Activated CD8-positive, alpha-beta memory T cell treated with anti-CD3 and anti-CD28 coated beads, Interleukin-2, amount 50 U/mL, for 1 hour (primary cell): ENCODE data around the gene ST7L.

ENCODE experiments used
- DNase-seq: peaks from one replicate; pipeline ENCODE4 v3.0.0-alpha.2; 2020; ENCODE audit errors: extremely low read depth

The ST7L gene

GRCh38 chr1:112546076-112546475, 72.9 kb downstream of the ST7L start:
- no peak for DNase-seq

DNA sequence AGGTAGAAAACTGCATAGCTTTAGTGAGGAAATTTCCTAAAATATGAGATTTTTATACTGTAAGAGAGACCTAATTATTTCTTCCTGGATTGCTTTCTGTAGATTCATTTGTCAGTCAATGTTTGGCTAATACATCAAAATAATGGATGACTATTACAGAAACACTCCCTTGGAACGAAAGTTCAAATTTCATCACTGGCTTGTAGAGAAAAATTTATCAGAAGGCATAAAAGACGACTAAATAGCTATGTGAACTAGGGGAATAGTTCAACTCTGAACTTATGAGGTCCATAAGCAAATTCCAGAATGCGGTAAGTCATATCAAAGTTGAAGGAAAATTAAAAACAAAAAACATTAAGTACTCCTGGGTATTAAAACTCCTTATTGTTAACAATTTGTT, 74.2 kb downstream of the ST7L start:
- DNase-seq = no peak

DNA sequence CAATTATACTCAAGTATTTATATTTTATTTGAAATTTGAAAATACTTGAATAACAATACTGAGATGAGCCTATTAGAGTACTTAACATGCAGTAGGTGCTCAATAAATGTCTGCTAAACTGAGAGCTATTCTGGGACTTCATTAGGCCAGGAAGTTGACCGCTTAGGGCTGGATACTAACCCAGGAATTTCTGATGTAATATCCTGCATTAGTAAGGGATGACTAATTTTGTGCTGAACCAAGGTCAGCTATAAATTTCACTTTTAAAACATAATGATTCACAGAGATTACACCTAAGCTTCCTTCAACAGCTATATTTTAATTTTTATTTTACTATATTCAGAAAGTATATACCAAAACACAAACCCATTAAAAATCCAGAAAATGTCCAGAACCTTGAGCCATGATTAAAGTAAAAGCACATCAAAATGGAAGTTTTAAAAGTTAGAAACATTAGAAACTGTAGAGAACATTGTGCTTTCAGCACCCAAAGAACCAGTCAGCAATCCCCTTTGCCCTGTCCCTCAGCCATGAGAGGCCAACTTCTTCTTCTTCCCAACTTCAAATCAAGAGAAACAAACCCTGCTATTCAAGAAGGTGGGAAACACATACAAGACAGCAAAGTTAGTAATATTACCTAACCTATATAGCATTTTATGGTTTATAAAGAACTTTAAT, 74.8 kb downstream of the ST7L start:
- DNase-seq = no peak

- DNase-seq = no peak
Measured at GRCh38 chr1:112542206-112542973, 76.6 kb downstream of the ST7L start.

GRCh38 chr1:112541299-112541698, 77.6 kb downstream of the ST7L start:
- no peak for DNase-seq

DNA sequence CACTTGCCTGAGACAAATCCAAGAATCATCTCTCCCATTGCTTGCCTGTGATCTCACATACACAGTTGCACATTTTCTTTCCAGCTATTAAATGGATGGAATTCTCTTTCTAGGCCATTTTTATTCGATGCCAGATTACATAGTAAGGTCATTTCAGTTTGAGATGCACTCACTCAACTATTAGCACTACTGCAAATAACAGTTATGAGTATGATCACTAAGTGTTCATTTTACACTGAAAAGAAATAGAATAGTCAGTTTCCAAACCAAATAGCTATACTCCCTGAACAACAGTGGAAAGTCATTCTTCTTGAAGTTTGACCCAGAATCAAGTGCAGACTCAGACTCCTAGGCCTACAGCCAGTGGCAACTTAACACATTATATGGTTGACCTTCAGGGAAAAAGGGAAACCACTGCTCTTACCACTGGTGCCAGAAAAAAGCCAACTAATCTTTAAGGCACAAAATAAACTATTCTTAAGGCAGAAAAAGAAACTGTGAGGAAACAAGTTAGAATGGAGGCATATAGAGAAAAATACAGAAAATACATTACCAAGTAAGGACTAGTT, 78.6 kb downstream of the ST7L start:
- DNase-seq = no peak

DNA sequence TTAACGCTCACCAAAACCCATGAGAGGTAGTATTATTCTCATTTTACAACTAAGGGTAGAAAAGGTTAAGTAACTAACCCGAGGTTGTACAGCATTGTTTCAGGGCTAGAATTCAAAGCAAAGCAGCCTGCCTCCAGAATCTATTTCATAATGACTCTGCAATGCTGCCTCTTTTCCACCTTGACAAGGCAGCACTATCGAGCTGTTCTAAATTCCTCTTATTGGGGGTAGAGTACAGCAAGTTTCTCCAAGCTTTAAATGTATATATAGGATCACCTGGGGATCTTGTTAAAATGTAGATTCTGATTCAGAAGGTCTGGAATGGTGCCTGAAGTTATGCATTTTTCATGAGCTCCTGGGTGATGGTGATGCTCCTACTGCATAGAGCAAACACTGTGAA, 80.1 kb downstream of the ST7L start:
- DNase-seq = no peak

GRCh38 chr1:112537456-112537855, 81.5 kb downstream of the ST7L start:
- DNase-seq = no peak

DNA sequence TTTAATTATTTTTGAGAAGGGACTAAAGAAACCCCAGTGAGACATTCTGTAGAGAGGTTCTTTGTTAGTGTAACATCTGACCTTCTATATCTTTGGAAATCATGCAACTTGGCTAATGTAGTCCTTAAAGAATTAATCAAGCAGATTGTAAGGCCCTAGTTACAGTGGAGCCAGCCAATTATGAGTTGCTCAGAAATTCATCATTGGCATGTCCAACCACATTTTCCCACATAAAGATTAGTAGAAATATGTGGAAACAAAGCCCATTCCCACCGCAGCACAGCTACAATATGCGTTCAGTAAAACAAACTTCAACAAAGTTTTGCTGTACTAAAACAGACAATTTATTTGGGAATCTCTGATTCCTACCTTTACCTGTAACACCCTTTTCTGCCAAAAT, 82.4 kb downstream of the ST7L start:
- no peak for DNase-seq

DNA sequence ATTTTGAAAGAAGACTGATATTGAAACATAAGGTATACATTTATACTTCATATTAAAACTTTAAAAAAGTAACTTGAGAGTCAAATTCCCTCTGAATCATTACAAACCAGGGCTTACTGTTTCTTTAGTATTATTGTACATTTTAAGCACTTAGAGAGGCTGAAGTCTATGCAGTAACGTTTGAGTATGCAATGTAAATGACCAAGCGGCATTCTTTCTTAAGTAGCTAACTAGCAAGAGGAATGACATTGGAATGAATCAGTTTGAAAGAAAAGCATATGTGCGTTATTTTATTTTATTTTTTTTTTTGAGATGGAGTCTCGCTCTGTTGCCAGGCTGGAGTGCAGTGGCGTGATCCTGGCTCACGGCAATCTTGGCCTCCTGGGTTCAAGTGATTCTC, 85.9 kb downstream of the ST7L start:
- no peak for DNase-seq

- no peak for DNase-seq
Measured at GRCh38 chr1:112532064-112532463, 86.9 kb downstream of the ST7L start.

GRCh38 chr1:112530832-112531231, 88.1 kb downstream of the ST7L start:
- DNase-seq = no peak

- no peak for DNase-seq
Measured at GRCh38 chr1:112529301-112529700, 89.6 kb downstream of the ST7L start.

- no peak for DNase-seq
Measured at GRCh38 chr1:112528076-112528475, 90.9 kb downstream of the ST7L start.

GRCh38 chr1:112527266-112528010, 91.5 kb downstream of the ST7L start:
- DNase-seq = no peak

DNA sequence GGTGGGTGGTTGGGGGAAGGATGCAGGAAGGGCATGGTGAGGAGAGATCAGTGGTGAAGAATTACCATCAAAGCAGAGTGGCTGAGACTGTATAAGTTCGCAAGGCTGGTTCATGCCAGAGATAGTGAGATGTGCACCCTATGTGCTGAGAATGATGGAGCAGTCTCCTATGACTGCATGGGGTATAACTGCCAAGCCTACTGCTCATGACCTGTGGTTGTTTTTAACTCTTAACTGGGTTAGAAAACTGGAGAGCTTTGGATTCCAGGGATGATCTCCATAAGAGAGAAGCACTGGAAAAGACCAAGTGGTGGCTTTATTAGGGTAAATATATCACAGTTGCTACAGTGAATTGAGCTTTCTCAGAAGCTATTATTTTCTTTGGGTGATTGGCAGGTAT, 94.0 kb downstream of the ST7L start:
- DNase-seq = no peak

- DNase-seq = no peak
Measured at GRCh38 chr1:112524251-112524650, 94.7 kb downstream of the ST7L start.

DNA sequence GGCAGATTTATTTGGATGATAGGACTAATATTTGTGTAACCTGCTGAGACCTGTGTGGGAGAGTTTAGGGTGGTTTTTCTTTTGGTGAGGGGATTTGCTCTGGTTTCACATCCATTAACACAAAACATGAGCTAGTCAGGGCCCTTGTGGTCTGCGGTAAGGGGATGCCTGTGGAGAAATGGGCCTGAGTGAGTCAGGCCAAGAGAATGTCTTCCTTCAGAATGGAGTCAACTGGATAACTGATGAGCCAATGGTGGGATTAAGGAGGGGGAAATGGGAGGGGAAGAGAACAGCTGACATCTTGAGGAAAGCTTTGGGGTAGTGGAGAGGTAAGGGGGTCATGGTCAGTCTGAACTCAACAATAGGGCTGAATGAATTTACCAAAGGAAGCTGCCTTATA, 96.3 kb downstream of the ST7L start:
- DNase-seq = no peak

DNA sequence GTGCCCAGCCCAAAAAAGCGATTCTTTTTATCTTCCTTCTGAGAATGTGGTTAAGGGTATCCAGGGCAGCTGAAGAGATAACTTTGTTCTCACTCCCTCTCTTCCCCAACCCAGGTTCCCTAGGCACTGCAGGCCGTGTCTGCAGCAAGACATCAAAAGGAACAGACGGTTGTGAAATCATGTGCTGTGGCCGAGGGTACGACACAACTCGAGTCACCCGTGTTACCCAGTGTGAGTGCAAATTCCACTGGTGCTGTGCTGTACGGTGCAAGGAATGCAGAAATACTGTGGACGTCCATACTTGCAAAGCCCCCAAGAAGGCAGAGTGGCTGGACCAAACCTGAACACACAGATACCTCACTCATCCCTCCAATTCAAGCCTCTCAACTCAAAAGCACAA, 98.8 kb downstream of the ST7L start:
- no peak for DNase-seq

DNA sequence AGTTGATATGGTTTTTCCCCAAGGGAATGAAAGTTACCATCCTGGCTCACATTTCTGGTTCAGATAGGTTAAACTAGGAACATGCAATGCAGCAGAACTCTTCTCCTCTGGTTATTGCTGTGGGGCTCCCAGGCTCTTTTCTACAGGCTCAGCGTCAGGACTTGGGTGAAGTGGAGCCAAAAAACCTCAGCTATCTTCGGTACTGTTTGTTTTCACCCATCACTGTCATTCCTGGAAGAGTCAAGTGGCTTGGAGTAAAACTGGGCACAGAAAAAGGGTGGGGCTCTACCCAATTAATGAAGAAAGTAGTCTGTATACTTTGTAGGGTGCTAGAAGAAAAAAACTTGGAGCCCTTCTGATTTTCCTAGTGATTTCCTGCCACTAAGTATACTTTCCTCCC, 100.8 kb downstream of the ST7L start:
- DNase-seq = no peak

GRCh38 chr1:112517646-112518045, 101.3 kb downstream of the ST7L start:
- DNase-seq = no peak

- DNase-seq = no peak
Measured at GRCh38 chr1:112517231-112517630, 101.7 kb downstream of the ST7L start.

DNA sequence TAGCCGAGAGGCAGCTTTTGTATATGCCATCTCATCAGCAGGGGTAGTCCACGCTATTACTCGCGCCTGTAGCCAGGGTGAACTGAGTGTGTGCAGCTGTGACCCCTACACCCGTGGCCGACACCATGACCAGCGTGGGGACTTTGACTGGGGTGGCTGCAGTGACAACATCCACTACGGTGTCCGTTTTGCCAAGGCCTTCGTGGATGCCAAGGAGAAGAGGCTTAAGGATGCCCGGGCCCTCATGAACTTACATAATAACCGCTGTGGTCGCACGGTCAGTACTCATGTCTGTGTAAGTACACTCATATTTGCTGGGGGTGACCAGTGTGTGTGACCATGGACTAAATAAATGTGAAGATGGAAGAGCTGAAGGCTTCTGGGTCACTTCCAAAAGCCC, 102.8 kb downstream of the ST7L start:
- DNase-seq = no peak
